ENCODE measurements around the gene SGF29. TPM values are rescaled to one million over a fixed set of nuclear protein-coding genes. Genes with fewer than 3 reads are reported as not detected.
"Not testable (repeated sequence)": the region's sequence is repeated elsewhere in the genome, so short reads cannot be mapped to it uniquely, and the experiment has no call there.

The SGF29 gene
- polyA plus RNA-seq (ENCODE audit: insufficient read length), result 17.5 TPM

GRCh38 chr16:28553776-28554633, at the start of gene SGF29:
Gene SGF29 (plus strand): TSS chr16:28553920. CDS start chr16:28581070, 27,150 bp downstream.
- DNase-seq (ENCODE audit: low read depth), result peak; percentile 79

- DNase-seq (ENCODE audit: low read depth), result no peak
Observed at GRCh38 chr16:28504707-28505404, 48.9 kb upstream of the SGF29 start.

GRCh38 chr16:28505489-28506137, 48.1 kb upstream of the SGF29 start:
- DNase-seq (ENCODE audit: low read depth), result no peak

- DNase-seq (ENCODE audit: low read depth), result no peak
Observed at GRCh38 chr16:28511031-28511430, 42.7 kb upstream of the SGF29 start.

GRCh38 chr16:28511801-28512789, 41.6 kb upstream of the SGF29 start:
- DNase-seq (ENCODE audit: low read depth), result no peak

- no peak for DNase-seq (ENCODE audit: low read depth)
Observed at GRCh38 chr16:28513484-28514181, 40.1 kb upstream of the SGF29 start.

GRCh38 chr16:28514246-28514645, 39.5 kb upstream of the SGF29 start:
- DNase-seq (ENCODE audit: low read depth), result no peak

- DNase-seq (ENCODE audit: low read depth), result no peak
Observed at GRCh38 chr16:28520672-28521071, 33.0 kb upstream of the SGF29 start.

- DNase-seq (ENCODE audit: low read depth), result no peak
Observed at GRCh38 chr16:28521436-28521835, 32.3 kb upstream of the SGF29 start.

GRCh38 chr16:28522792-28523191, 30.9 kb upstream of the SGF29 start:
- DNase-seq (ENCODE audit: low read depth), result no peak

- no peak for DNase-seq (ENCODE audit: low read depth)
Observed at GRCh38 chr16:28524681-28525171, 29.0 kb upstream of the SGF29 start.

- no peak for DNase-seq (ENCODE audit: low read depth)
Observed at GRCh38 chr16:28526201-28527099, 27.3 kb upstream of the SGF29 start.

GRCh38 chr16:28527100-28527785, 26.5 kb upstream of the SGF29 start:
- not testable (repeated sequence) for DNase-seq (ENCODE audit: low read depth)

- DNase-seq (ENCODE audit: low read depth), result no peak
Observed at GRCh38 chr16:28527985-28528384, 25.7 kb upstream of the SGF29 start.

- DNase-seq (ENCODE audit: low read depth), result no peak
Observed at GRCh38 chr16:28528463-28528867, 25.3 kb upstream of the SGF29 start.

- DNase-seq (ENCODE audit: low read depth), result no peak
Observed at GRCh38 chr16:28529124-28529523, 24.6 kb upstream of the SGF29 start.

GRCh38 chr16:28531777-28532744, 21.7 kb upstream of the SGF29 start:
- DNase-seq (ENCODE audit: low read depth), result no peak
